AG09309 (cell line): ENCODE results near the gene OXSR1.

Experiments
- DNase-seq: peaks from one replicate; pipeline ENCODE4 v3.0.0-alpha.2; 2010; ENCODE audit warnings: low read depth
- H3K4me3 ChIP-seq: 2 replicates; pipeline ENCODE4 v1.5.1; 2011; ENCODE audit warnings: mild to moderate bottlenecking, low read depth, low read length, moderate library complexity; ENCODE audit not compliant: control insufficient read depth
- CTCF ChIP-seq: IDR thresholded peaks from 2 replicates; pipeline ENCODE4 v1.5.1; 2011; ENCODE audit warnings: mild to moderate bottlenecking, low read depth, low read length, inconsistent platforms; ENCODE audit not compliant: insufficient read depth, control insufficient read depth; ENCODE audit errors: missing control alignments

The OXSR1 gene

GRCh38 chr3:38297537-38297936, 132.2 kb downstream of the OXSR1 start:
- TF ChIP-seq CTCF, result no peak
- no peak for DNase-seq
- no peak overlapping the region for H3K4me3 ChIP-seq

- no peak overlapping the region for H3K4me3 ChIP-seq
- DNase-seq, result no peak
- TF ChIP-seq CTCF, result peak; percentile 45
These were observed 132.8 kb downstream of the OXSR1 start for GRCh38 chr3:38297947-38298711.
